HepG2 (cell line): Measurements from ENCODE around the gene HYAL2. TPM values are rescaled to one million over a fixed set of nuclear protein-coding genes. Genes with fewer than 3 reads are reported as not detected.
A peak's percentile ranks its signal among the peaks of the same experiment; 100 is the strongest.

Source experiments
- AGO2 ChIP-seq: fragments of 200-400 bp; formaldehyde crosslinking; optimal IDR thresholded peaks from 2 replicates; pipeline ENCODE3; 2017; ENCODE audit warnings: mild to moderate bottlenecking, low read depth, low read length, moderate library complexity
- ARID5B ChIP-seq: IDR thresholded peaks from 2 replicates; pipeline ENCODE4 v1.4.0; 2020; ENCODE audit warnings: mild to moderate bottlenecking, missing genetic modification reagents
- BRD4 ChIP-seq: sonication (generic); formaldehyde crosslinking; IDR thresholded peaks from 2 replicates; pipeline ENCODE4 v1.4.0; 2020; ENCODE audit warnings: missing genetic modification reagents
- HNF1A ChIP-seq, 2 experiments: sonication (generic) in 1 of 2; formaldehyde crosslinking in 1 of 2; IDR thresholded peaks; 2 replicates each; pipeline versions ENCODE4 v1.4.0 to v1.6.1; 2016 to 2020; ENCODE audit warnings: borderline replicate concordance in 1 of 2, low read depth in 1 of 2, mild to moderate bottlenecking in 1 of 2, missing genetic modification reagents in 1 of 2
- KLF12 ChIP-seq: sonication (generic); formaldehyde crosslinking; IDR thresholded peaks from 2 replicates; pipeline ENCODE4 v1.4.0; 2020; ENCODE audit warnings: missing genetic modification reagents, borderline replicate concordance
- MEIS2 ChIP-seq: sonication (generic); formaldehyde crosslinking; IDR thresholded peaks from 2 replicates; pipeline ENCODE4 v1.9.0; 2021; ENCODE audit warnings: mild to moderate bottlenecking, missing genetic modification reagents
- NCOA5 ChIP-seq: sonication (generic); formaldehyde crosslinking; IDR thresholded peaks from 2 replicates; pipeline ENCODE4 v1.4.0; 2020; ENCODE audit warnings: missing genetic modification reagents
- PAWR ChIP-seq: sonication (generic); formaldehyde crosslinking; IDR thresholded peaks from 2 replicates; pipeline ENCODE4 v1.4.0; 2020; ENCODE audit warnings: missing genetic modification reagents, mild to moderate bottlenecking, borderline replicate concordance
- SIX4 ChIP-seq: sonication (generic); formaldehyde crosslinking; IDR thresholded peaks from 2 replicates; pipeline ENCODE4 v1.4.0; 2020; ENCODE audit warnings: missing genetic modification reagents
- U2AF2 ChIP-seq: fragments of 200-400 bp; formaldehyde crosslinking; IDR thresholded peaks from 2 replicates; pipeline ENCODE4 v1.6.1; 2017; ENCODE audit warnings: low read depth, mild to moderate bottlenecking, low read length
- YEATS4 ChIP-seq: sonication (generic); formaldehyde crosslinking; IDR thresholded peaks from 2 replicates; pipeline ENCODE4 v1.4.0; 2020; ENCODE audit warnings: missing genetic modification reagents, borderline replicate concordance
- ZBTB3 ChIP-seq: sonication (generic); formaldehyde crosslinking; IDR thresholded peaks from 2 replicates; pipeline ENCODE4 v1.4.0; 2020; ENCODE audit warnings: low read depth, mild to moderate bottlenecking, moderate library complexity, missing genetic modification reagents, borderline replicate concordance
- ZBTB37 ChIP-seq: sonication (generic); formaldehyde crosslinking; IDR thresholded peaks from 2 replicates; pipeline ENCODE4 v1.4.0; 2020; ENCODE audit warnings: mild to moderate bottlenecking, missing genetic modification reagents
- ZNF207 ChIP-seq: fragments of 450-650 bp; IDR thresholded peaks from 2 replicates; pipeline ENCODE4 v1.6.1; 2016; ENCODE audit warnings: antibody characterized with exemption, borderline replicate concordance
- polyA plus RNA-seq, 8 experiments: library from polyadenylated mRNA; depleted of rRNA in 3 of 8; stranded (reverse) in 7 of 8; unstranded in 1 of 8; fragments of >200 nt; fragmentation: Illumina TruSeq in 4 of 8; extraction: Trizol in 4 of 8; gene quantifications; 2 replicates each; pipeline versions ENCODE4 v1.2.1 to v1.2.3, GENCODE V29; 2011 to 2016; ENCODE audit warnings: low read depth in 4 of 8, missing spikeins in 1 of 8, mixed read lengths in 1 of 8; ENCODE audit not compliant: insufficient read depth in 1 of 8
- total RNA-seq, 5 experiments: library from RNA; depleted of rRNA; stranded (reverse); fragments of >200 nt; fragmentation: Illumina TruSeq; extraction: Trizol; gene quantifications; 2 replicates each; pipeline ENCODE4 v1.2.3, GENCODE V29; 2016; ENCODE audit warnings: low read depth in 1 of 5

The HYAL2 gene
- total and polyA plus RNA-seq, 2 of the 13 experiments (the other 11 are each of a cell fraction or from before 2014, with no cell fraction given) = 76.2 to 102 TPM

- TF ChIP-seq SIX4 (CRISPR knock-in tag) (no peak; the same call in 1 of the 2 replicates), YEATS4 (CRISPR knock-in tag) (peak; percentile 67; the same call in 1 of the 2 replicates), PAWR (CRISPR knock-in tag) (no peak), AGO2 (peak; percentile 69), KLF12 (CRISPR knock-in tag) (peak; percentile 35; the same call in 1 of the 2 replicates), NCOA5 (CRISPR knock-in tag) (no peak), U2AF2 (no peak), ZBTB3 (no peak), ZNF207 (no peak), MEIS2 (CRISPR knock-in tag) (peak; percentile 77), BRD4 (0 out of 2 replicates have a peak, but pooled peaks have one; percentile 82), ARID5B (peak; percentile 36), ZBTB37 (CRISPR knock-in tag) (no peak), HNF1A (IDR thresholded peaks at IDR 0.05; ENCODE audit: low read depth) (no peak), HNF1A (CRISPR knock-in tag; IDR thresholded peaks at IDR 0.05; ENCODE audit: borderline replicate concordance) (peak; percentile 72; the same call in 1 of the 2 replicates)
Measured at GRCh38 chr3:50358911-50359759, 36.6 kb upstream of the HYAL2 start, which contains the start of gene TMEM115 (continued).
